Testis (tissue), 2 donors: Measurements from ENCODE around the gene HMCN2.

Experiments
- CTCF ChIP-seq, 3 experiments: fragments of 450-650 bp in 2 of 3; fragments of 200-600 bp in 1 of 3; sonication (generic) in 1 of 3; IDR thresholded peaks; one replicate each; pipeline ENCODE4 v1.5.1; 2016 to 2019; ENCODE audit warnings: antibody characterized with exemption in 3 of 3, mild to moderate bottlenecking in 2 of 3, moderate library complexity in 1 of 3
- POLR2A ChIP-seq: fragments of 450-650 bp; IDR thresholded peaks from one replicate; pipeline ENCODE4 v1.6.1; 2017; ENCODE audit warnings: antibody characterized with exemption, mild to moderate bottlenecking, moderate library complexity

- no peak for TF ChIP-seq POLR2A
- no peak for TF ChIP-seq CTCF (IDR thresholded peaks at IDR 0.05)
Measured at GRCh38 chr9:130390986-130391385, 125.4 kb downstream of the HMCN2 start.
